HL-60 (cell line): Measurements from ENCODE around the gene CD37.

Source experiments
- DNase-seq, 2 experiments: peaks; one replicate each; pipeline ENCODE4 v3.0.0-alpha.2; 2010 to 2020; ENCODE audit warnings: low read depth in 1 of 2, low spot score in 1 of 2
- H3K27ac ChIP-seq: fragments of 250-450 bp; sonication (Bioruptor Pico); replicated peaks from 2 replicates; pipeline ENCODE4 v1.5.1; 2020; ENCODE audit warnings: mild to moderate bottlenecking, moderate library complexity
- H3K27me3 ChIP-seq: fragments of 250-450 bp; sonication (Bioruptor Pico); 2 replicates; pipeline ENCODE4 v1.5.1; 2021; ENCODE audit warnings: mild to moderate bottlenecking, moderate library complexity; ENCODE audit not compliant: insufficient read depth, poor library complexity, severe bottlenecking
- H3K4me3 ChIP-seq: replicated peaks from 2 replicates; pipeline ENCODE4 v1.5.1; 2011; ENCODE audit warnings: mild to moderate bottlenecking, control low read depth, low read length; ENCODE audit not compliant: insufficient read depth
- CTCF ChIP-seq: IDR thresholded peaks from one replicate; pipeline ENCODE4 v1.5.1; 2011; ENCODE audit warnings: low read length, control low read depth, inconsistent platforms; ENCODE audit not compliant: insufficient read depth
- GABPA ChIP-seq: IDR thresholded peaks from 2 replicates; pipeline ENCODE4 v1.6.1; 2012; ENCODE audit warnings: low read depth
- POLR2AphosphoS5 ChIP-seq: IDR thresholded peaks from 2 replicates; pipeline ENCODE4 v1.6.1; 2012; ENCODE audit warnings: low read depth
- REST ChIP-seq: IDR thresholded peaks from 2 replicates; pipeline ENCODE4 v1.6.1; 2012; ENCODE audit warnings: low read depth; ENCODE audit not compliant: insufficient replicate concordance
- SPI1 ChIP-seq: IDR thresholded peaks from 2 replicates; pipeline ENCODE4 v1.6.1; 2012; ENCODE audit warnings: low read depth, mild to moderate bottlenecking, borderline replicate concordance

CD37 gene

GRCh38 chr19:49333811-49334288 is 1.4 kb upstream of the CD37 start:
- Histone ChIP-seq H3K27ac (peak overlapping the region; percentile 65), H3K4me3 (no peak overlapping the region), H3K27me3 (no peaks in the 10 kb centered on the region)
- no peak for TF ChIP-seq CTCF
- peak; percentile 40 to 56 for DNase-seq

- TF ChIP-seq CTCF, result no peak
- no peaks in the 10 kb centered on the region for H3K27me3 ChIP-seq
- no peak for DNase-seq
- peak overlapping the region; percentile 47 for H3K4me3 ChIP-seq
- peak overlapping the region; percentile 65 for H3K27ac ChIP-seq
Observed at GRCh38 chr19:49335784-49336481, 727 bp downstream of the CD37 start.

- no peak overlapping the region for H3K4me3 ChIP-seq
- no peak for TF ChIP-seq REST
- no peak for TF ChIP-seq POLR2AphosphoS5
- TF ChIP-seq SPI1, result no peak
- no peak for TF ChIP-seq CTCF
- TF ChIP-seq GABPA, result no peak
- H3K27ac ChIP-seq, result no peak overlapping the region
- DNase-seq, result no peak
- H3K27me3 ChIP-seq, result no peaks in the 10 kb centered on the region
Observed at GRCh38 chr19:49336482-49337266, 1.5 kb downstream of the CD37 start.

GRCh38 chr19:49337267-49338022 is 2.2 kb downstream of the CD37 start:
- Histone ChIP-seq H3K4me3 (no peak overlapping the region), H3K27me3 (no peaks in the 10 kb centered on the region), H3K27ac (no peak overlapping the region)
- TF ChIP-seq CTCF (no peak), REST (no peak), GABPA (no peak), POLR2AphosphoS5 (no peak), SPI1 (no peak)
- no peak for DNase-seq
